ENCODE measurements around the gene JPH2. TPM values are rescaled to one million over a fixed set of nuclear protein-coding genes. Genes with fewer than 3 reads are reported as not detected.

The JPH2 gene
- total RNA-seq, 2 experiments from 2014 or later: not detected

DNA sequence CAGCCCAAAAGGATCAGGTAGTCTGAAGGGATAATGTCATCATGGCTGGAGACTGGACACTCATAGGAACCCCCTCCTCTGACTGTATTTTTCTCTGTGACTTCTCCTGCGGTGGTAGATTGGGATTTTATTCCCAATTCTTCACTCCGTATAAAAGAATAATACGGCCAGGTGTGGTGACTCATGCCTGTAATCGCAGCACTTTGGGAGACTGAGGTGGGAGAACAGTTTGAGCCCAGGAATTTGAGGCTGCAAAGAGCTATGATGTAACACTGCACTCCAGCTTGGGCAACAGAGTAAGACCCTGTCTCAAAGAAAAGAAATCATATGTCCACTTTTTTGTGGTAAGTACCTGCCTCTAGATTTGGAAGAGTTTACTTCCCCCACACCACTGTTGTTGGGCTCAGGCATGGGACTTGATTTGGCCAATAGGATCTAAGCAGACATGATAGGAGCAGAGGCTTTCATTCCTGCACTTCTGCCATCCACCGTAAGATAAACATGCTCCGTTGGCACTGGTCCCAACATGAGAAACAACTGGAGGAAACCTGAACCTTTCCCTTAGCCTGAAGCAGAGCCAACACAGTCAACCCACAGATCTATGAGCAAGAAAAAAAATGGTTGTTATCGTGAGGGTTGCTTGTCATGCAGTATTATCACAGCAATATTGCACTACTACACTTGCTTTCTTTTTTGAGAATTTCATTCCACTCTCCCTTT, 82.0 kb downstream of the JPH2 start:
- ChIA-PET CTCF (no interaction called here), POLR2A (no interaction called here)
- no peak overlapping the region for H3K4me3 ChIP-seq (ENCODE audit: low read length)
- H3K4me3 Mint-ChIP-seq: no peak overlapping the region
- ATAC-seq (ENCODE audit: poor library complexity) (no peak), DNase-seq (no peak)
- peaks cover 4% of the 10 kb centered on the region for H3K36me3 Mint-ChIP-seq (ENCODE audit: low read depth)
- no peak for TF ChIP-seq CTCF (IDR thresholded peaks at IDR 0.05)
- H3K36me3 ChIP-seq (ENCODE audit: insufficient read depth, low read length): no peaks in the 10 kb centered on the region
- no peaks in the 10 kb centered on the region for H3K4me1 ChIP-seq (ENCODE audit: insufficient read depth, low read length)
- no peak overlapping the region for H3K27ac Mint-ChIP-seq
- no peaks in the 10 kb centered on the region for H3K4me1 Mint-ChIP-seq (ENCODE audit: low read depth)
- peaks cover 19 to 33% of the 10 kb centered on the region in 2 experiments for H3K27me3 ChIP-seq (ENCODE audit: control insufficient read depth in 1 of 2, insufficient read depth in 2 of 2, low read length in 2 of 2)
- intact Hi-C loops (cut with DNase I, micrococcal nuclease): no loop called here
- no peak overlapping the region for H3K27ac ChIP-seq (ENCODE audit: low read depth in 1 of 2, low read length in 2 of 2)
- H3K9me3 Mint-ChIP-seq: peaks cover 16% of the 10 kb centered on the region
- peaks cover 88% of the 10 kb centered on the region for H3K27me3 Mint-ChIP-seq
- peaks cover 0 to 11% of the 10 kb centered on the region in 2 experiments for H3K9me3 ChIP-seq (ENCODE audit: control insufficient read depth in 1 of 2, insufficient read depth in 1 of 2, low read length in 2 of 2)

DNA sequence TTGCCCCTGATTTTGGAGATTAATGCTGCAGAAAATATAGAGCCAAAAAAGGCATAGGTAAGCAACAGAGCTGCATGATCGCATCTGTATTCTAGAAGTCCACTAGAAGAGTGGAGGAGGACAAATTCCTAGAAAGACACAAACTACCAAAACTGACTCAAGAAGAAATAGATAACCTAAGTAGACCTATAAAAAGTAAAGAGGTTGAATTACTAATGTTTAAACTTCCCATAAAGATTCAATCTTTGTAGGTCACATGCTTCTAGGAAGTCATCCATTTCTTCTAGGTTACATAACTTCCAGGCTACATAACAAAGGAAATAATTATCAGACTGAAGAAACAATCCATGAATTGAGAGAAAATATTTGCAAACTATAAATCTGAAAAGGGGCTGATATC, 84.4 kb downstream of the JPH2 start:
- no peak overlapping the region for H3K27ac Mint-ChIP-seq
- H3K9me3 Mint-ChIP-seq: peaks cover 14% of the 10 kb centered on the region
- CTCF ChIA-PET: no interaction called here

GRCh38 chr20:44099832-44100231, 87.2 kb downstream of the JPH2 start:
- ChIA-PET POLR2A (no interaction called here), CTCF (no interaction called here)
- no peaks in the 10 kb centered on the region for H3K9me3 ChIP-seq (ENCODE audit: control insufficient read depth in 1 of 2, insufficient read depth in 1 of 2, low read length in 2 of 2)
- no peaks in the 10 kb centered on the region for H3K36me3 ChIP-seq (ENCODE audit: insufficient read depth, low read length)
- H3K4me3 Mint-ChIP-seq: no peak overlapping the region
- H3K27ac Mint-ChIP-seq: no peak overlapping the region
- no peak overlapping the region for H3K27ac ChIP-seq (ENCODE audit: low read depth in 1 of 2, low read length in 2 of 2)
- DNase-seq (no peak), ATAC-seq (ENCODE audit: poor library complexity) (no peak)
- no peaks in the 10 kb centered on the region for H3K36me3 Mint-ChIP-seq (ENCODE audit: low read depth)
- H3K9me3 Mint-ChIP-seq: peaks cover 10% of the 10 kb centered on the region
- TF ChIP-seq CTCF (IDR thresholded peaks at IDR 0.05): no peak
- peaks cover 9 to 19% of the 10 kb centered on the region in 2 experiments for H3K27me3 ChIP-seq (ENCODE audit: control insufficient read depth in 1 of 2, insufficient read depth in 2 of 2, low read length in 2 of 2)
- H3K4me3 ChIP-seq (ENCODE audit: low read length): no peak overlapping the region
- H3K4me1 Mint-ChIP-seq (ENCODE audit: low read depth): no peaks in the 10 kb centered on the region
- H3K4me1 ChIP-seq (ENCODE audit: insufficient read depth, low read length): no peaks in the 10 kb centered on the region
- intact Hi-C loops (cut with DNase I, micrococcal nuclease): no loop called here
- peaks cover 73% of the 10 kb centered on the region for H3K27me3 Mint-ChIP-seq

More for the DNA sequence above, 84.4 kb downstream of the JPH2 start:
- intact Hi-C loops (cut with DNase I, micrococcal nuclease): no loop called here
- TF ChIP-seq CTCF (IDR thresholded peaks at IDR 0.05): no peak
- H3K36me3 ChIP-seq (ENCODE audit: insufficient read depth, low read length): no peaks in the 10 kb centered on the region
- H3K4me1 ChIP-seq (ENCODE audit: insufficient read depth, low read length): no peaks in the 10 kb centered on the region
- peaks cover 11 to 28% of the 10 kb centered on the region in 2 experiments for H3K27me3 ChIP-seq (ENCODE audit: control insufficient read depth in 1 of 2, insufficient read depth in 2 of 2, low read length in 2 of 2)
- POLR2A ChIA-PET: no interaction called here
- H3K4me3 Mint-ChIP-seq: no peak overlapping the region
- H3K9me3 ChIP-seq (ENCODE audit: control insufficient read depth in 1 of 2, insufficient read depth in 1 of 2, low read length in 2 of 2): peaks cover 0 to 2% of the 10 kb centered on the region in 2 experiments
- H3K27ac ChIP-seq (ENCODE audit: low read depth in 1 of 2, low read length in 2 of 2): no peak overlapping the region
- H3K36me3 Mint-ChIP-seq (ENCODE audit: low read depth): peaks cover 2% of the 10 kb centered on the region
- no peak for DNase-seq
- H3K4me3 ChIP-seq (ENCODE audit: low read length): no peak overlapping the region
- ATAC-seq (ENCODE audit: poor library complexity): no peak
- H3K4me1 Mint-ChIP-seq (ENCODE audit: low read depth): no peaks in the 10 kb centered on the region
- peaks cover 89% of the 10 kb centered on the region for H3K27me3 Mint-ChIP-seq

All from CD4-positive, alpha-beta T cell (primary cell).